Measurements from ENCODE around the gene PAMR1. TPM values are rescaled to one million over a fixed set of nuclear protein-coding genes. Genes with fewer than 3 reads are reported as not detected.

Gene PAMR1
- total and polyA plus RNA-seq, 2 donors (not counting 1 experiment from before 2014, with no cell fraction given) = 120 to 159 TPM

- Histone ChIP-seq H3K36me3 (ENCODE audit: control insufficient read depth, insufficient read depth, low read length) (no peaks in the 10 kb centered on the region), H3K79me2 (ENCODE audit: control insufficient read depth, insufficient read depth, low read length) (peaks cover 18% of the 10 kb centered on the region), H3K9me3 (ENCODE audit: control insufficient read depth, insufficient read depth, low read depth, low read length) (no peaks in the 10 kb centered on the region), H2AFZ (ENCODE audit: low read length) (no peak overlapping the region), H3K9ac (ENCODE audit: insufficient read depth, low read length) (no peak overlapping the region), H3K27ac (ENCODE audit: insufficient read depth, low read length) (no peak overlapping the region), H4K20me1 (ENCODE audit: control insufficient read depth, extremely low read depth, insufficient read depth, low read length) (no peaks in the 10 kb centered on the region), H3K4me3 (replicated peaks in 1 of 4; ENCODE audit: control extremely low read depth in 1 of 4, insufficient read depth in 1 of 4, low read depth in 3 of 4, low read length in 4 of 4) (no peak overlapping the region), H3K27me3 (ENCODE audit: control insufficient read depth, insufficient read depth, low read length) (no peaks in the 10 kb centered on the region), H3K4me1 (ENCODE audit: control insufficient read depth, extremely low read depth, insufficient read depth, low read length) (peaks cover 15% of the 10 kb centered on the region), H3K4me2 (ENCODE audit: extremely low read depth, insufficient read depth, low read length) (peak overlapping the region; percentile 13)
- no peak for DNase-seq (ENCODE audit: low read depth in 2 of 2)
- TF ChIP-seq EZH2 (IDR thresholded peaks at IDR 0.05; ENCODE audit: low read length, missing control alignments) = no peak
- TF ChIP-seq CTCF (conservative IDR thresholded peaks at IDR 0.05 in 1 of 2, IDR thresholded peaks at IDR 0.05 in 1 of 2; ENCODE audit: low read depth in 1 of 2, low read length in 2 of 2) = no peak
Measured at GRCh38 chr11:35520376-35520775, 5.0 kb downstream of the PAMR1 start.

GRCh38 chr11:35518766-35519165, 6.7 kb downstream of the PAMR1 start:
- DNase-seq (ENCODE audit: low read depth in 2 of 2) = peak; percentile 38 to 53
- TF ChIP-seq CTCF (conservative IDR thresholded peaks at IDR 0.05 in 1 of 2, IDR thresholded peaks at IDR 0.05 in 1 of 2; ENCODE audit: low read depth in 1 of 2, low read length in 2 of 2) = no peak
- TF ChIP-seq EZH2 (IDR thresholded peaks at IDR 0.05; ENCODE audit: low read length, missing control alignments) = no peak
- Histone ChIP-seq H3K9me3 (ENCODE audit: control insufficient read depth, insufficient read depth, low read depth, low read length) (no peaks in the 10 kb centered on the region), H3K9ac (ENCODE audit: insufficient read depth, low read length) (no peak overlapping the region), H3K27ac (ENCODE audit: insufficient read depth, low read length) (no peak overlapping the region), H3K27me3 (ENCODE audit: control insufficient read depth, insufficient read depth, low read length) (no peaks in the 10 kb centered on the region), H2AFZ (ENCODE audit: low read length) (no peak overlapping the region), H3K4me3 (replicated peaks in 1 of 4; ENCODE audit: control extremely low read depth in 1 of 4, insufficient read depth in 1 of 4, low read depth in 3 of 4, low read length in 4 of 4) (no peak overlapping the region), H3K79me2 (ENCODE audit: control insufficient read depth, insufficient read depth, low read length) (peaks cover 11% of the 10 kb centered on the region), H3K36me3 (ENCODE audit: control insufficient read depth, insufficient read depth, low read length) (no peaks in the 10 kb centered on the region), H3K4me1 (ENCODE audit: control insufficient read depth, extremely low read depth, insufficient read depth, low read length) (peaks cover 13% of the 10 kb centered on the region), H4K20me1 (ENCODE audit: control insufficient read depth, extremely low read depth, insufficient read depth, low read length) (no peaks in the 10 kb centered on the region), H3K4me2 (ENCODE audit: extremely low read depth, insufficient read depth, low read length) (no peak overlapping the region)

GRCh38 chr11:35517481-35517880, 7.9 kb downstream of the PAMR1 start:
- H4K20me1 ChIP-seq (ENCODE audit: control insufficient read depth, extremely low read depth, insufficient read depth, low read length) = no peaks in the 10 kb centered on the region
- no peak overlapping the region for H2AFZ ChIP-seq (ENCODE audit: low read length)
- H3K79me2 ChIP-seq (ENCODE audit: control insufficient read depth, insufficient read depth, low read length) = peaks cover 9% of the 10 kb centered on the region
- no peaks in the 10 kb centered on the region for H3K9me3 ChIP-seq (ENCODE audit: control insufficient read depth, insufficient read depth, low read depth, low read length)
- no peak for DNase-seq (ENCODE audit: low read depth in 2 of 2)
- no peaks in the 10 kb centered on the region for H3K27me3 ChIP-seq (ENCODE audit: control insufficient read depth, insufficient read depth, low read length)
- no peak overlapping the region for H3K27ac ChIP-seq (ENCODE audit: insufficient read depth, low read length)
- TF ChIP-seq EZH2 (IDR thresholded peaks at IDR 0.05; ENCODE audit: low read length, missing control alignments) (no peak), CTCF (conservative IDR thresholded peaks at IDR 0.05 in 1 of 2, IDR thresholded peaks at IDR 0.05 in 1 of 2; ENCODE audit: low read depth in 1 of 2, low read length in 2 of 2) (no peak)
- H3K4me1 ChIP-seq (ENCODE audit: control insufficient read depth, extremely low read depth, insufficient read depth, low read length) = peaks cover 9% of the 10 kb centered on the region
- no peak overlapping the region for H3K4me3 ChIP-seq (replicated peaks in 1 of 4; ENCODE audit: control extremely low read depth in 1 of 4, insufficient read depth in 1 of 4, low read depth in 3 of 4, low read length in 4 of 4)
- H3K4me2 ChIP-seq (ENCODE audit: extremely low read depth, insufficient read depth, low read length) = no peak overlapping the region
- H3K36me3 ChIP-seq (ENCODE audit: control insufficient read depth, insufficient read depth, low read length) = no peaks in the 10 kb centered on the region
- no peak overlapping the region for H3K9ac ChIP-seq (ENCODE audit: insufficient read depth, low read length)

All from fibroblast of lung (primary cell).